ENCODE results near the gene MSH2. TPM values are rescaled to one million over a fixed set of nuclear protein-coding genes. Genes with fewer than 3 reads are reported as not detected.

Gene MSH2
- total and polyA plus RNA-seq, 10 donors = 7.1 to 19.4 (median 15.5) TPM

GRCh38 chr2:47512581-47513083, 109.7 kb downstream of the MSH2 start:
- WGBS, 5 donors = 92 to 100% (median 97%) methylated on average over 1 of the region's 1 CpG
- no peak overlapping the region for H3K4me3 ChIP-seq
- H3K27ac ChIP-seq = no peak overlapping the region
- peaks cover 0 to 4% (median 0%) of the 10 kb centered on the region in 8 donors for H3K9me3 ChIP-seq
- DNase-seq = no peak
- TF ChIP-seq POLR2AphosphoS5 (IDR thresholded peaks at IDR 0.05) = no peak
- no peak for TF ChIP-seq POLR2A (IDR thresholded peaks at IDR 0.05)
- no peak for TF ChIP-seq CTCF (IDR thresholded peaks at IDR 0.05 in 8 of 11, conservative IDR thresholded peaks at IDR 0.05 in 3 of 11)
- H3K4me1 ChIP-seq = no peaks in the 10 kb centered on the region
- intact Hi-C loops (cut with DNase I; ENCODE audit: low total_unique reads) = no loop called here
- H3K27me3 ChIP-seq (replicated peaks in 1 of 7) = no peaks in the 10 kb centered on the region
- H3K36me3 ChIP-seq = no peaks in the 10 kb centered on the region

- Histone ChIP-seq H3K4me1 (no peaks in the 10 kb centered on the region), H3K9me3 (no peaks in the 10 kb centered on the region), H3K27ac (no peak overlapping the region), H3K36me3 (no peaks in the 10 kb centered on the region), H3K4me3 (no peak overlapping the region), H3K27me3 (replicated peaks in 1 of 7) (no peaks in the 10 kb centered on the region)
- no peak for DNase-seq
- TF ChIP-seq POLR2A (IDR thresholded peaks at IDR 0.05) = no peak
- TF ChIP-seq CTCF (IDR thresholded peaks at IDR 0.05 in 8 of 11, conservative IDR thresholded peaks at IDR 0.05 in 3 of 11) = no peak
- no peak for TF ChIP-seq POLR2AphosphoS5 (IDR thresholded peaks at IDR 0.05)
- WGBS, 5 donors = 85 to 93% (median 89%) methylated on average over 6 to 7 of the region's 7 CpGs
- intact Hi-C loops (cut with DNase I; ENCODE audit: low total_unique reads) = no loop called here
Observed at GRCh38 chr2:47513981-47514520, 111.1 kb downstream of the MSH2 start.

DNA sequence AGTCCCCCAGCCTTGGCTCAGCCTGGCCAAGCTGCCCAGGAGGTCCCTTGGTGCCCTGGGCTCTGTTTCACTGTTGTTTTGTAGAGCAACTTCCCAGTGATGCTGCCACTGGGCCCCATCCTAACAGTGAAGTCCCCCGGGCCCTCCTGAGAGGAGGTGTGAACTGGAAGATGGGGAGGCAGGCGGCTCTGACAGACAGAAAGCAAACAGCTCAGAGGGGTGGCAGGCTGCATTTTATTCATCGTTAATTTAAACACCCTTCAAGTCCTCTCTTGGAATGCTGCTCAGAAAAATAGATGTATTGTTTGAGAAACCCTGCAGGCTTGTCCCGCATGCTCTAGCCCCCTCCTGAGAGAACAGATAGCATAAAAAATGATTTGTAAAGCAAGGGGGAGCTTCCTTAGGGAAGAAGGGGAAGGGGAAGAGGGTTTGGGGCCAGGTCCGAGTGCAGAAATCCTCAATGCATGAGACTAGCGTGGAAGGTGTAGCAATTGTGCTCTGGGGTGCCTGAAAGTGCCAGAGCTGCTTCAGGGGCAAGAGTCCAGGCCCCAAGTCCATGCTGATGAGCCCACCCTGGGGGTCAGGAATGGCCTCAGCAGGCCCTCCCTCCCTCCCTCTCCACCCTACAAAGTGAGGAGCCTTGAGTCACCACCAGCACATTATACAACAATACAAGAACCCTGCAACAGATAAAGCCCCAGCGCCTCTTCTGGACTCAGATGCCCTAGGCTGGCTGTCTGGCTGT, 113.6 kb downstream of the MSH2 start:
- H3K4me1 ChIP-seq = peaks cover 0 to 20% (median 13%) of the 10 kb centered on the region in 6 donors
- WGBS, 5 donors = 83 to 87% (median 83%) methylated on average over 7 of the region's 7 CpGs
- TF ChIP-seq POLR2AphosphoS5 (IDR thresholded peaks at IDR 0.05) = no peak
- intact Hi-C loops (cut with DNase I; ENCODE audit: low total_unique reads) = no loop called here
- H3K27me3 ChIP-seq (replicated peaks in 1 of 7) = peaks cover 0 to 25% (median 0%) of the 10 kb centered on the region in 7 donors
- no peak overlapping the region for H3K27ac ChIP-seq
- H3K9me3 ChIP-seq = no peaks in the 10 kb centered on the region
- no peak for DNase-seq
- H3K36me3 ChIP-seq = no peaks in the 10 kb centered on the region
- no peak overlapping the region for H3K4me3 ChIP-seq

GRCh38 chr2:47518497-47519146, 115.7 kb downstream of the MSH2 start:
- H3K36me3 ChIP-seq = no peaks in the 10 kb centered on the region
- peaks cover 0 to 25% (median 16%) of the 10 kb centered on the region in 6 donors for H3K4me1 ChIP-seq
- TF ChIP-seq POLR2A (IDR thresholded peaks at IDR 0.05) (no peak), CTCF (IDR thresholded peaks at IDR 0.05 in 8 of 11, conservative IDR thresholded peaks at IDR 0.05 in 3 of 11) (no peak), POLR2AphosphoS5 (IDR thresholded peaks at IDR 0.05) (no peak)
- intact Hi-C loops (cut with DNase I; ENCODE audit: low total_unique reads) = no loop called here
- no peak overlapping the region for H3K27ac ChIP-seq
- peaks cover 0 to 30% (median 0%) of the 10 kb centered on the region in 7 donors for H3K27me3 ChIP-seq (replicated peaks in 1 of 7)
- 81 to 87% (median 82%) methylated on average over 12 of the region's 12 CpGs for WGBS, 5 donors
- no peaks in the 10 kb centered on the region for H3K9me3 ChIP-seq
- no peak overlapping the region for H3K4me3 ChIP-seq
- DNase-seq = no peak

Data from spleen (tissue), 11 donors.